GM18526 (cell line): Measurements from ENCODE around the gene PCDHGA5.
"Not testable (repeated sequence)": the region's sequence is repeated elsewhere in the genome, so short reads cannot be mapped to it uniquely, and the experiment has no call there.

Source experiments
- POLR2A ChIP-seq: IDR thresholded peaks from 3 replicates; pipeline ENCODE4 v1.6.1; 2011; ENCODE audit not compliant: insufficient read length; ENCODE audit errors: extremely low read depth

Gene PCDHGA5

GRCh38 chr5:141374627-141375026 is 10.7 kb downstream of the PCDHGA5 start:
- no peak for TF ChIP-seq POLR2A

- no peak for TF ChIP-seq POLR2A
Measured at GRCh38 chr5:141382469-141383294, 18.7 kb downstream of the PCDHGA5 start, which contains the start of gene PCDHGA7. Gene PCDHGA7, plus strand, starts transcription at chr5:141382742. Its CDS starts 158 bp downstream, at chr5:141382900.

GRCh38 chr5:141383345-141383744 is 19.4 kb downstream of the PCDHGA5 start:
- no peak for TF ChIP-seq POLR2A

- TF ChIP-seq POLR2A = no peak
Measured at GRCh38 chr5:141384471-141385267, 20.7 kb downstream of the PCDHGA5 start.

- TF ChIP-seq POLR2A = not testable (repeated sequence)
Measured at GRCh38 chr5:141387557-141388311, 23.8 kb downstream of the PCDHGA5 start, which contains the start of gene PCDHGB4. Gene PCDHGB4, plus strand, starts transcription at chr5:141387698. Its CDS starts 187 bp downstream, at chr5:141387885.

- no peak for TF ChIP-seq POLR2A
Measured at GRCh38 chr5:141388661-141389060, 24.7 kb downstream of the PCDHGA5 start.

- TF ChIP-seq POLR2A = no peak
Measured at GRCh38 chr5:141389153-141390042, 25.4 kb downstream of the PCDHGA5 start.

GRCh38 chr5:141392429-141393198 is 28.7 kb downstream of the PCDHGA5 start, which contains the start of gene PCDHGA8:
Gene PCDHGA8, plus strand, starts transcription at chr5:141392633. Its CDS starts 181 bp downstream, at chr5:141392814.
- no peak for TF ChIP-seq POLR2A

- TF ChIP-seq POLR2A = no peak
Measured at GRCh38 chr5:141393267-141393666, 29.3 kb downstream of the PCDHGA5 start.

- not testable (repeated sequence) for TF ChIP-seq POLR2A
Measured at GRCh38 chr5:141397756-141398551, 34.0 kb downstream of the PCDHGA5 start, which contains the start of gene PCDHGB5. Gene PCDHGB5, plus strand, starts transcription at chr5:141397947. Its CDS starts 181 bp downstream, at chr5:141398128.

- no peak for TF ChIP-seq POLR2A
Measured at GRCh38 chr5:141398608-141399007, 34.6 kb downstream of the PCDHGA5 start.

GRCh38 chr5:141399555-141400258 is 35.7 kb downstream of the PCDHGA5 start:
- no peak for TF ChIP-seq POLR2A
